Measurements from ENCODE around the gene VCAN.

GRCh38 chr5:83503662-83504061 is 32.1 kb downstream of the VCAN start:
- TF ChIP-seq CTCF (IDR thresholded peaks at IDR 0.05; ENCODE audit: low read depth, low read length, poor library complexity, severe bottlenecking) (no peak), EZH2phosphoT487 (IDR thresholded peaks at IDR 0.05; ENCODE audit: borderline replicate concordance, low read length) (no peak)
